Measurements from ENCODE around the gene RAC3.

RAC3 gene

DNA sequence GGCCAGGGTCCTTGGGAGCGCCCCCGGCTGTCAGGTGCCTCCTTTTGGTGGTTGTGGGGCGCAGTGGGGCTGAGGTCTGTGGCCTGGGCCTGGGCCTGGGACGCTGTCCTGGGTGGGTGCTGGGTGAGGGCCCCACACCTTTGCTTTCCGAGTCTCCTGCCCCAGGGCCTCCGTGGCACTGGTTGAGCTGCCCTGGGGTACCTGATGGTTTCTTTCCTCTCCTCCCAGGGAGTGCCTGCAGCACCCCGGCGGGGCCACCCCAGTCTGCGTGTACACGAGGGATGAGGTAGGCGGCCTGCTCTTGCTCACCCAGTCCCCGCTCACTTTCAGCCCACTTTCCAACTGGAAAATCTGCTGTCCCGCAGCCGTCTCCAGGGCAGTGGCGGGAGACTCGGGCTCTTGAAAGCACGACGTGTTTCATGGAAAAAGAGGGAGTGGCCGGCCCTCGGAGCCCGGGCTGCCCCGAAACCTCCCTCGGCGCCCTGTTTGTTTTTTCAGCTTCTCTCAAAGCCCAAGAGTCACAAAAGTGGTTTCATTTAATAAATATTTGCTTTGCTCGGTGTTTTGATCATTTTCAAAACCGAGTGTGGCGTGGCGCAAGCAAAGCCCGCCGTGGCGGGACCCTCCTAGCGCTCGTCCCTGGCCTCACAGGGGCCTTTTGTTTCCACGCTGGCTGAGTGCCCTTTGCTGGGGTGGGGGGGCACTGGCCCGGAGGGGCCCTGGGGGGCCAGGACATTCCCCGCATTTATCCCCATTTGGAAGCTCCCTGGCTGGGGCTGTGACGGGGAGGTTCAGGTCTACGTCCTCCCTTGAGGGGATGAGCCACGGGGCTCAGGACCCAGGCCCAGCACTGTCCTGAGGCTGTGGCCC lies 36.6 kb upstream of the RAC3 start:
- Mint-ChIP-seq H3K27ac (peak overlapping the region in 2 of 3 experiments; percentile 45 to 52), H3K4me3 (no peak overlapping the region), H3K27me3 (ENCODE audit: low read depth) (no peaks in the 10 kb centered on the region), H3K4me1 (peaks cover 38% of the 10 kb centered on the region), H3K9me3 (no peaks in the 10 kb centered on the region), H3K36me3 (ENCODE audit: low read depth) (peaks cover 18% of the 10 kb centered on the region)
- TF ChIP-seq, protein P1, sequence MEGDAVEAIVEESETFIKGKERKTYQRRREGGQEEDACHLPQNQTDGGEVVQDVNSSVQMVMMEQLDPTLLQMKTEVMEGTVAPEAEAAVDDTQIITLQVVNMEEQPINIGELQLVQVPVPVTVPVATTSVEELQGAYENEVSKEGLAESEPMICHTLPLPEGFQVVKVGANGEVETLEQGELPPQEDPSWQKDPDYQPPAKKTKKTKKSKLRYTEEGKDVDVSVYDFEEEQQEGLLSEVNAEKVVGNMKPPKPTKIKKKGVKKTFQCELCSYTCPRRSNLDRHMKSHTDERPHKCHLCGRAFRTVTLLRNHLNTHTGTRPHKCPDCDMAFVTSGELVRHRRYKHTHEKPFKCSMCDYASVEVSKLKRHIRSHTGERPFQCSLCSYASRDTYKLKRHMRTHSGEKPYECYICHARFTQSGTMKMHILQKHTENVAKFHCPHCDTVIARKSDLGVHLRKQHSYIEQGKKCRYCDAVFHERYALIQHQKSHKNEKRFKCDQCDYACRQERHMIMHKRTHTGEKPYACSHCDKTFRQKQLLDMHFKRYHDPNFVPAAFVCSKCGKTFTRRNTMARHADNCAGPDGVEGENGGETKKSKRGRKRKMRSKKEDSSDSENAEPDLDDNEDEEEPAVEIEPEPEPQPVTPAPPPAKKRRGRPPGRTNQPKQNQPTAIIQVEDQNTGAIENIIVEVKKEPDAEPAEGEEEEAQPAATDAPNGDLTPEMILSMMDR (IDR thresholded peaks at IDR 0.05; ENCODE audit: unreplicated experiment in 3 of 3) = no peak

DNA sequence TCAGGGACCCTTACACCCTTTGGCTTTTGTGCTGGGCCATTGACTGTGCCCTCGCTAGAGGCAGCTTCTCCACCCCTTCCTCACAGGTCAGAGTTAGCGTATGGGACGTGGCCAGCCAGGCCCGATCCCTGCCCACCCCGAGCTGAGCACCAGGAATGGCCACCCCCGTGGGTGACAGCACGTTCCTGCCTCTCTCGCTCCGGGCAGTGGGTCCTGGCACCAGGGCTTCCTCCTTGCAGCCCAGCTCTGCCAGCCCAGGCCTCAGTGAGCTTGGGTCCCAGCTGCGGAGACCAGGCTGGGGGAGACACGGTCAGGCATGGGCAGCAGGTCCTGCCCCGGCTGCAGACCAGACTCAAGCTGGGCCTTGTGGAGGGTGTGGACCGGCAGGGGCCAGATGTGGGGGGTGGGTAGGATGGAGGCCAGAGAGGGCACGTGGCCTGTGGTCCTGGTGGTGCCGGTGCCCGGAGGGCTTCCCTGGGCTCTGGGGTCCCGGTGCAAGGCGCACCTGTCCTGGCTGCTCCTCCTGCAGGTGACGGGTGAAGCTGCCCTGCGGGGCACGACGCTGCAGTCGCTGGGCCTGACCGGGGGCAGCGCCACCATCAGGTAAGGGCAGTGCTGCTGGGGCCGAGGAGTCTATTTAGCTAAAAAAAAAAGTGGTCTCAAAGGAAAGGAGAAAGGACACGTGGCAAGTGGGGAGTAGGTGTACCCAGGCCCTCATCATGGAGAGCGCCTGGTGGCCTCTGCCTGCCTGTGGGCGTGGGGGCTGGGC lies 35.8 kb upstream of the RAC3 start:
- Mint-ChIP-seq H3K4me1 (peaks cover 44% of the 10 kb centered on the region), H3K9me3 (no peaks in the 10 kb centered on the region), H3K4me3 (no peak overlapping the region), H3K27me3 (ENCODE audit: low read depth) (no peaks in the 10 kb centered on the region), H3K36me3 (ENCODE audit: low read depth) (peaks cover 11% of the 10 kb centered on the region), H3K27ac (no peak overlapping the region)
- TF ChIP-seq, protein P1 (IDR thresholded peaks at IDR 0.05; ENCODE audit: unreplicated experiment in 3 of 3) = no peak

DNA sequence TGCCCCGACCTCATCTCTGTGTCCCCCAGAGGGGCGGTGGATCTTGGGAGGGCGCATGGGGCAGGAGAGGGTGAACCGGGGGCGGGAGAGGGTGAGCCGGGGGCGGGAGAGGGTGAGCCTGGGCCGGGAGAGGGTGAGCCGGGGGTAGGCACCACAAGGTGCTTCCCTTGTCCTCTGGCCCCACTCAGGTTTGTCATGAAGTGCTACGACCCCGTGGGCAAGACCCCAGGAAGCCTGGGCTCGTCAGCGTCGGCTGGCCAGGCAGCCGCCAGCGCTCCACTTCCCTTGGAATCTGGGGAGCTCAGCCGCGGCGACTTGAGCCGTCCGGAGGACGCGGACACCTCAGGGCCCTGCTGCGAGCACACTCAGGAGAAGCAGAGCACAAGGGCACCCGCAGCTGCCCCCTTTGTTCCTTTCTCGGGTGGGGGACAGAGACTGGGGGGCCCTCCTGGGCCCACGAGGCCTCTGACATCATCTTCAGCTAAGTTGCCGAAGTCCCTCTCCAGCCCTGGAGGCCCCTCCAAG lies 35.2 kb upstream of the RAC3 start:
- Mint-ChIP-seq H3K36me3 (ENCODE audit: low read depth) (peaks cover 8% of the 10 kb centered on the region), H3K27ac (no peak overlapping the region), H3K4me1 (peaks cover 40% of the 10 kb centered on the region), H3K27me3 (ENCODE audit: low read depth) (no peaks in the 10 kb centered on the region), H3K4me3 (no peak overlapping the region), H3K9me3 (no peaks in the 10 kb centered on the region)
- TF ChIP-seq, protein P1 (IDR thresholded peaks at IDR 0.05; ENCODE audit: unreplicated experiment in 3 of 3) = no peak

DNA sequence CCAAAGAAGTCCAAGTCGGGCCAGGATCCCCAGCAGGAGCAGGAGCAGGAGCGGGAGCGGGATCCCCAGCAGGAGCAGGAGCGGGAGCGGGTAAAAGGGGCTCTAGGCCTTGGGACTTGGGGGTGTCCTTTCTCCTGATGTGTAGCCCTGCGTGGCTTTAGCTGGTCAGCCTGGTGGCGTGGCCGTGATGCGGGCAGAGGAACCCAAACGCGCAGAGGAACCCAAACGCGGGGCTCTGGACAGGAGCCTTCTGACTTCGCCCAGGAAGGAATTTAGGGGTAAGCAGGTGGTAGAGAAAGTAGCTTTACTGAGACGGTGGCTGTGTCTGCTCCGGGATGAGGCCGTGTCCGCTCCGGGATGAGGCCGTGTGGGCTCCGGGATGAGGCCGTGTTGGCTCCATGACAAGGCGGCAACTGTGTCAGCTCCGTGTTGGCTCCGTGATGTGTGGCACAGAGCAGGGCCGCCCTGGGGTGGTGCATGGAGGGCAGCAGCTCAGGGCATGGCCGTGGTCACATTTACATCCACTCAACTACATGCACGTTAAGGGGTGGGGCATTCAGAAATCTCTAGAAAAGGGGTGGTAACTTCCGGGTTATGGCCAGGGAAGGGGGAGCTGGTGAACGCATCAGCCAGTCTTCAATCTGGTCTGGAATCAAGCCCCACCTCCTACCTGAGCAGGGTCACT lies 34.6 kb upstream of the RAC3 start:
- no peaks in the 10 kb centered on the region for H3K27me3 Mint-ChIP-seq (ENCODE audit: low read depth)
- no peaks in the 10 kb centered on the region for H3K9me3 Mint-ChIP-seq
- peaks cover 34% of the 10 kb centered on the region for H3K4me1 Mint-ChIP-seq
- TF ChIP-seq, protein P1 (IDR thresholded peaks at IDR 0.05; ENCODE audit: unreplicated experiment in 3 of 3) = no peak
- H3K4me3 Mint-ChIP-seq = no peak overlapping the region
- no peak overlapping the region for H3K27ac Mint-ChIP-seq
- H3K36me3 Mint-ChIP-seq (ENCODE audit: low read depth) = peaks cover 5% of the 10 kb centered on the region

DNA sequence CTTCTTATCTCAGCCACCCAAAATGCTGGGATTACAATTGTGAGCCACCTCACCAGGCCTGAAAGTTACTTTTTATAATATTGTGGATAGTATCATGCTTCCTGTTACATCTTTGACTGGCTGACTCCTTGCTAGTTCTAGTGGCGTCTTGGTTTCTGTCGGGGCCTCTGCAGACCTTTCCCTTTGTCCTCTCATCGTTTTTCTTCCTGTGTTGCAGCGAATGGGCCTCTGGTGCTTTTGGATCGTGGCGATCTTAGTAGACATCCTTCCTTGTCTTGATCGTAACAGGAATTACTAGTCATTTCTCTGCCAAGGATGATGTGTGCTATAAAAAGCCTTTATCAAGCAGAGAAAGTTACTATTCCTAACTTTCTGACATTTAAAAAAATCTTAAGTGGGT lies 33.3 kb upstream of the RAC3 start:
- TF ChIP-seq, protein P1 (IDR thresholded peaks at IDR 0.05; ENCODE audit: unreplicated experiment in 3 of 3) = no peak
- Mint-ChIP-seq H3K27ac (peak overlapping the region; percentile 59 to 88 (median 74)), H3K9me3 (no peaks in the 10 kb centered on the region), H3K27me3 (ENCODE audit: low read depth) (no peaks in the 10 kb centered on the region), H3K4me1 (peaks cover 28% of the 10 kb centered on the region), H3K4me3 (no peak overlapping the region), H3K36me3 (ENCODE audit: low read depth) (peaks cover 5% of the 10 kb centered on the region)
